WTC11 (cell line): Measurements from ENCODE around the gene NUP35. TPM values are rescaled to one million over a fixed set of nuclear protein-coding genes. Genes with fewer than 3 reads are reported as not detected.

Experiments
- ATAC-seq: fragments of 200-7000 bp; cut with Tn5 transposase; 2 replicates; pipeline ENCODE4 v1.10.0; 2021; ENCODE audit warnings: mild to moderate bottlenecking, moderate library complexity
- CTCF ChIA-PET: fragments of 300-600 bp; sonication (Branson Sonifier 250); formaldehyde crosslinking; loops from one replicate; lab custom pipeline; 2021; ENCODE audit warnings: antibody characterized with exemption; lab: Charles Lee
- POLR2A ChIA-PET: fragments of 350-600 bp; sonication (Branson Sonifier 250); formaldehyde crosslinking; loops from one replicate; lab custom pipeline; 2021; ENCODE audit warnings: antibody characterized with exemption; lab: Charles Lee
- DNase-seq: peaks from one replicate; pipeline ENCODE4 v3.0.0; 2021; ENCODE audit warnings: low spot score
- H3K27ac Mint-ChIP-seq: 2 replicates; pipeline ENCODE4 v1.8.0; 2021; ENCODE audit warnings: mixed read lengths
- H3K27me3 Mint-ChIP-seq: 2 replicates; pipeline ENCODE4 v1.8.0; 2021; ENCODE audit warnings: low read depth, mild to moderate bottlenecking, moderate library complexity, mixed read lengths
- H3K36me3 Mint-ChIP-seq: 2 replicates; pipeline ENCODE4 v1.8.0; 2021; ENCODE audit warnings: mixed read lengths
- H3K4me1 Mint-ChIP-seq: 2 replicates; pipeline ENCODE4 v1.8.0; 2022; ENCODE audit warnings: mixed read lengths
- H3K4me3 Mint-ChIP-seq: 2 replicates; pipeline ENCODE4 v1.8.0; 2021; ENCODE audit warnings: mild to moderate bottlenecking, moderate library complexity, mixed read lengths
- H3K9me3 Mint-ChIP-seq: 2 replicates; pipeline ENCODE4 v1.8.0; 2021; ENCODE audit warnings: mixed read lengths
- EMX1 ChIP-seq: fragments of 250-450 bp; sonication (Bioruptor Pico); IDR thresholded peaks from 2 replicates; pipeline ENCODE4 v1.8.0; 2021; ENCODE audit warnings: mild to moderate bottlenecking
- ETV6 ChIP-seq: sonication (generic); formaldehyde crosslinking; IDR thresholded peaks from 2 replicates; pipeline ENCODE4 v1.8.1; 2022; ENCODE audit warnings: mild to moderate bottlenecking, missing genetic modification reagents
- FOXP4 ChIP-seq: sonication (generic); formaldehyde crosslinking; IDR thresholded peaks from 2 replicates; pipeline ENCODE4 v1.8.0; 2022; ENCODE audit warnings: mild to moderate bottlenecking, missing genetic modification reagents
- JAZF1 ChIP-seq: fragments of 250-450 bp; sonication (Bioruptor Pico); IDR thresholded peaks from 2 replicates; pipeline ENCODE4 v1.9.0; 2021; ENCODE audit warnings: moderate library complexity, mild to moderate bottlenecking, inconsistent platforms
- JUN ChIP-seq: sonication (generic); formaldehyde crosslinking; IDR thresholded peaks from 2 replicates; pipeline ENCODE4 v1.8.0; 2023; ENCODE audit warnings: mild to moderate bottlenecking, missing genetic modification reagents
- MAX ChIP-seq: sonication (generic); formaldehyde crosslinking; IDR thresholded peaks from 2 replicates; pipeline ENCODE4 v1.8.0; 2022; ENCODE audit warnings: mild to moderate bottlenecking, missing genetic modification reagents
- NFYB ChIP-seq: sonication (generic); formaldehyde crosslinking; conservative IDR thresholded peaks from 2 replicates; pipeline ENCODE4 v1.8.0; 2022; ENCODE audit warnings: low read depth, missing genetic modification reagents
- PRDM15 ChIP-seq: sonication (generic); formaldehyde crosslinking; IDR thresholded peaks from 2 replicates; pipeline ENCODE4 v1.8.0; 2022; ENCODE audit warnings: missing genetic modification reagents
- SP1 ChIP-seq: sonication (generic); formaldehyde crosslinking; conservative IDR thresholded peaks from 2 replicates; pipeline ENCODE4 v1.8.1; 2022; ENCODE audit warnings: missing genetic modification reagents
- TEAD1 ChIP-seq: sonication (generic); formaldehyde crosslinking; IDR thresholded peaks from 2 replicates; pipeline ENCODE4 v1.8.0; 2022; ENCODE audit warnings: mild to moderate bottlenecking, missing genetic modification reagents
- ZNF263 ChIP-seq: sonication (generic); formaldehyde crosslinking; IDR thresholded peaks from 2 replicates; pipeline ENCODE4 v1.8.1; 2022; ENCODE audit warnings: low read depth, mild to moderate bottlenecking, moderate library complexity, missing genetic modification reagents
- total RNA-seq: library from RNA; stranded (reverse); gene quantifications from 3 replicates; pipeline ENCODE4 v1.2.3, GENCODE V29; 2021
- TF ChIP-seq, protein P1 (sequence below): sonication (generic); formaldehyde crosslinking; IDR thresholded peaks from 2 replicates; pipeline ENCODE4 v1.8.0; 2022; ENCODE audit warnings: mild to moderate bottlenecking, missing genetic modification reagents
- TF ChIP-seq, protein P2 (sequence below): sonication (generic); formaldehyde crosslinking; IDR thresholded peaks from 2 replicates; pipeline ENCODE4 v1.8.1; 2022; ENCODE audit warnings: mild to moderate bottlenecking, moderate library complexity, missing genetic modification reagents
- TF ChIP-seq, protein P3 (sequence below): sonication (generic); formaldehyde crosslinking; IDR thresholded peaks from 2 replicates; pipeline ENCODE4 v1.8.0; 2022; ENCODE audit warnings: mild to moderate bottlenecking, missing genetic modification reagents

The NUP35 gene
- total RNA-seq, 1 experiment from 2014 or later, result 39.5 TPM

GRCh38 chr2:183078464-183079138 is 45.6 kb upstream of the NUP35 start, which contains the start of gene DUSP19:
DUSP19 (plus strand) TSS chr2:183078747; CDS start chr2:183078934, 187 bp downstream.
- peak; percentile 94 for DNase-seq
- TF ChIP-seq, protein P1, sequence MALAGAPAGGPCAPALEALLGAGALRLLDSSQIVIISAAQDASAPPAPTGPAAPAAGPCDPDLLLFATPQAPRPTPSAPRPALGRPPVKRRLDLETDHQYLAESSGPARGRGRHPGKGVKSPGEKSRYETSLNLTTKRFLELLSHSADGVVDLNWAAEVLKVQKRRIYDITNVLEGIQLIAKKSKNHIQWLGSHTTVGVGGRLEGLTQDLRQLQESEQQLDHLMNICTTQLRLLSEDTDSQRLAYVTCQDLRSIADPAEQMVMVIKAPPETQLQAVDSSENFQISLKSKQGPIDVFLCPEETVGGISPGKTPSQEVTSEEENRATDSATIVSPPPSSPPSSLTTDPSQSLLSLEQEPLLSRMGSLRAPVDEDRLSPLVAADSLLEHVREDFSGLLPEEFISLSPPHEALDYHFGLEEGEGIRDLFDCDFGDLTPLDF, result no peak
- no peak for TF ChIP-seq JAZF1
- no peak for TF ChIP-seq EMX1 (CRISPR knock-in tag)
- TF ChIP-seq ZNF263, result no peak
- peak; percentile 58; the same call in 1 of the 2 replicates for TF ChIP-seq MAX (CRISPR knock-in tag)
- TF ChIP-seq TEAD1 (CRISPR knock-in tag), result peak; percentile 70; the same call in 1 of the 2 replicates
- no peak for TF ChIP-seq JUN (CRISPR knock-in tag)
- TF ChIP-seq ETV6 (CRISPR knock-in tag), result peak; percentile 68; the same call in 1 of the 2 replicates
- TF ChIP-seq, protein P2, sequence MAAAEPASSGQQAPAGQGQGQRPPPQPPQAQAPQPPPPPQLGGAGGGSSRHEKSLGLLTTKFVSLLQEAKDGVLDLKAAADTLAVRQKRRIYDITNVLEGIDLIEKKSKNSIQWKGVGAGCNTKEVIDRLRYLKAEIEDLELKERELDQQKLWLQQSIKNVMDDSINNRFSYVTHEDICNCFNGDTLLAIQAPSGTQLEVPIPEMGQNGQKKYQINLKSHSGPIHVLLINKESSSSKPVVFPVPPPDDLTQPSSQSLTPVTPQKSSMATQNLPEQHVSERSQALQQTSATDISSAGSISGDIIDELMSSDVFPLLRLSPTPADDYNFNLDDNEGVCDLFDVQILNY, result no peak
- peak; percentile 81 for TF ChIP-seq NFYB (CRISPR knock-in tag)
- TF ChIP-seq, protein P3, sequence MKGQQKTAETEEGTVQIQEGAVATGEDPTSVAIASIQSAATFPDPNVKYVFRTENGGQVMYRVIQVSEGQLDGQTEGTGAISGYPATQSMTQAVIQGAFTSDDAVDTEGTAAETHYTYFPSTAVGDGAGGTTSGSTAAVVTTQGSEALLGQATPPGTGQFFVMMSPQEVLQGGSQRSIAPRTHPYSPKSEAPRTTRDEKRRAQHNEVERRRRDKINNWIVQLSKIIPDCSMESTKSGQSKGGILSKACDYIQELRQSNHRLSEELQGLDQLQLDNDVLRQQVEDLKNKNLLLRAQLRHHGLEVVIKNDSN (CRISPR knock-in tag), result peak; percentile 26; the same call in 1 of the 2 replicates
- TF ChIP-seq SP1 (CRISPR knock-in tag), result 0 out of 2 replicates have a peak, but pooled peaks have one; percentile 42
- TF ChIP-seq PRDM15 (CRISPR knock-in tag), result no peak
- TF ChIP-seq FOXP4, result peak; percentile 47; the same call in 1 of the 2 replicates
- TF ChIP-seq, all 79 proteins: peak for 7
- Mint-ChIP-seq H3K27ac (peak within 1 kb of the TSS; percentile 94), H3K36me3 (no peaks in the 10 kb centered on the region), H3K27me3 (no peaks in the 10 kb centered on the region), H3K4me1 (peaks cover 21% of the 10 kb centered on the region), H3K4me3 (peak within 1 kb of the TSS; percentile 81), H3K9me3 (no peaks in the 10 kb centered on the region)
- ChIA-PET CTCF (interaction anchor here (0.6 to 4.8 kb wide), 6 partner anchors 9 to 315 kb away, joined by 3 to 27 read pairs (median 4); partner anchors contain the start of gene NCKAP1), POLR2A (interaction anchor here (0.5 to 1.8 kb wide), 3 partner anchors 41 to 153 kb away, joined by 3 to 6 read pairs (median 4); partner anchors contain the start of gene NUP35)
- peak; percentile 97 for ATAC-seq
